Aorta (tissue), 5 donors: Measurements from ENCODE around the gene OR56B1. TPM values are rescaled to one million over a fixed set of nuclear protein-coding genes. Genes with fewer than 3 reads are reported as not detected.
"Not testable (repeated sequence)": the region's sequence is repeated elsewhere in the genome, so short reads cannot be mapped to it uniquely, and the experiment has no call there.

Source experiments
- ATAC-seq: fragments of 200-7000 bp; cut with Tn5 transposase; one replicate; pipeline ENCODE4 v1.9.1; 2022; ENCODE audit warnings: moderate library complexity; ENCODE audit not compliant: low FRiP score
- DNase-seq, 2 donors: peaks; one replicate each; pipeline ENCODE4 v3.0.0-alpha.2; 2020
- H3K27ac ChIP-seq, 2 donors: one replicate each; pipeline ENCODE4 v1.5.1; 2013; ENCODE audit warnings: low read length in 2 of 2, mild to moderate bottlenecking in 2 of 2, moderate library complexity in 2 of 2, control low read depth in 1 of 2, inconsistent platforms in 1 of 2, low read depth in 1 of 2
- H3K27me3 ChIP-seq, 2 donors: one replicate each; pipeline ENCODE4 v1.6.1; 2013; ENCODE audit warnings: control low read depth in 1 of 2, low read length in 1 of 2, mild to moderate bottlenecking in 1 of 2, moderate library complexity in 1 of 2; ENCODE audit not compliant: insufficient read depth in 2 of 2, control insufficient read depth in 1 of 2
- H3K36me3 ChIP-seq, 2 donors: one replicate each; pipeline ENCODE4 v1.6.1; 2013; ENCODE audit warnings: control low read depth in 1 of 2, low read length in 1 of 2, mild to moderate bottlenecking in 1 of 2; ENCODE audit not compliant: insufficient read depth in 2 of 2, control insufficient read depth in 1 of 2
- H3K4me1 ChIP-seq, 2 donors: one replicate each; pipeline ENCODE4 v1.6.1; 2013; ENCODE audit warnings: low read length in 2 of 2, control low read depth in 1 of 2, mild to moderate bottlenecking in 1 of 2, moderate library complexity in 1 of 2; ENCODE audit not compliant: insufficient read depth in 2 of 2, control insufficient read depth in 1 of 2
- H3K4me3 ChIP-seq, 2 donors: one replicate each; pipeline ENCODE4 v1.5.1; 2013; ENCODE audit warnings: low read length in 2 of 2, control low read depth in 1 of 2, mild to moderate bottlenecking in 1 of 2
- H3K9me3 ChIP-seq: one replicate; pipeline ENCODE4 v1.6.1; 2013; ENCODE audit warnings: mild to moderate bottlenecking, low read length; ENCODE audit not compliant: control insufficient read depth
- WGBS, 2 donors: extraction: QIAGEN DNeasy Blood & Tissue Kit; methylation state at CpG; one replicate each; pipeline ENCODE4 v1.1.7; 2013; 5-methylcytosine and 5-hydroxymethylcytosine counted together
- intact Hi-C, 2 donors: fragments of 100-400 bp; cut with DNase I; formaldehyde crosslinking; loops; one replicate each; pipeline versions ENCODE4 v1.14.2 to v1.15.0; 2022
- long read RNA-seq, 2 donors: library from polyadenylated mRNA; unstranded; transcript quantifications; one replicate each; pipeline ENCODE4 v2.0.0, GENCODE V29; 2020 to 2021
- polyA plus RNA-seq, 2 donors: library from polyadenylated mRNA; stranded (reverse); fragments of 200-250 nt; gene quantifications; one replicate each; pipeline ENCODE4 v1.2.3, GENCODE V29; 2013
- total RNA-seq, 2 donors: library from RNA; stranded (reverse); fragmentation: NEBNext Ultra II Directional; extraction: Animal tissue kit (Norgen Biotek cat#: 25700); gene quantifications; one replicate each; pipeline ENCODE4 v1.2.1, GENCODE V29; 2021
- donor health status: healthy with polysubstance abuse.
- donor health status: Bipolar disorder and iron deficiency.
- donor health status: DM: no; HTN: no; CAD: no.
- donor health status: DM: no; HTN: no; CAD: no.
- donor health status: DM: yes; HTN: yes; CAD: no.

The OR56B1 gene, protein sequence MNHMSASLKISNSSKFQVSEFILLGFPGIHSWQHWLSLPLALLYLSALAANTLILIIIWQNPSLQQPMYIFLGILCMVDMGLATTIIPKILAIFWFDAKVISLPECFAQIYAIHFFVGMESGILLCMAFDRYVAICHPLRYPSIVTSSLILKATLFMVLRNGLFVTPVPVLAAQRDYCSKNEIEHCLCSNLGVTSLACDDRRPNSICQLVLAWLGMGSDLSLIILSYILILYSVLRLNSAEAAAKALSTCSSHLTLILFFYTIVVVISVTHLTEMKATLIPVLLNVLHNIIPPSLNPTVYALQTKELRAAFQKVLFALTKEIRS
- total RNA-seq (under 1 TPM; 0.24 to 0.26 TPM), polyA plus RNA-seq (not detected)
- long read RNA-seq, donor 1: 0 reads
- long read RNA-seq, donor 2: 0 reads

DNA sequence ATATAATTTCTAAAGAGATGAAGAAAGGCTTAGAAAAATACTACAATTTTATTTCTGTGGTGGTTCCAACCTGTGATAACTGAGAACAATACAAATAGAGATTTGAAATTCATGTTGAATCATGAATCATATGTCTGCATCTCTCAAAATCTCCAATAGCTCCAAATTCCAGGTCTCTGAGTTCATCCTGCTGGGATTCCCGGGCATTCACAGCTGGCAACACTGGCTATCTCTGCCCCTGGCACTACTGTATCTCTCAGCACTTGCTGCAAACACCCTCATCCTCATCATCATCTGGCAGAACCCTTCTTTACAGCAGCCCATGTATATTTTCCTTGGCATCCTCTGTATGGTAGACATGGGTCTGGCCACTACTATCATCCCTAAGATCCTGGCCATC, at the start of gene OR56B1:
OR56B1 (plus strand) TSS at position 53 of the 400 bp plus-strand sequence; CDS start at position 122, 69 bp downstream.
- no peaks in the 10 kb centered on the region for H3K36me3 ChIP-seq
- WGBS, 2 donors: 43 to 53% methylated on average over 1 of the region's 1 CpG
- H3K4me1 ChIP-seq: no peaks in the 10 kb centered on the region
- no peak for ATAC-seq
- no peak within 1 kb of the TSS for H3K27ac ChIP-seq
- no peaks in the 10 kb centered on the region for H3K27me3 ChIP-seq
- intact Hi-C loops: no loop called here
- no peak within 1 kb of the TSS for H3K4me3 ChIP-seq
- peaks cover 3% of the 10 kb centered on the region for H3K9me3 ChIP-seq
- no peak for DNase-seq

DNA sequence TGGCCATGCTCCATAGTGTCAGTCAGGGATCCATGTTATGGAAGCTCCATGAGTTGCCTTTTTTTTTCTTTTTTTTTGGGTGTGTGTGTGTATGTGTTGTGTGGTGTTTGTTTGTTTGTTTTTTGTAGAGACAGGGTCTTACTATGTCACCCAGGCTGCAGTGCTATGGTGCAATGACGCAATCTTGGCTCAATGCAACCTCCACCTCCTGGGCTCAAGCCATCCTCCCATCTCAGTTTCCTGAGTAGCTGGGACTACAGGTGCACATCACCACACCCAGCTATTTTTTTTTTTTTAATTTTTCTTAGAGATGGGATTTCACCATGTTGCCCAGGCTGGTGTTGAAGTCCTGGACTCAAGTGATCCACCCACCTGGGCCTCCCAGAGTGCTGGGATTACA, 47.8 kb upstream of the OR56B1 start:
- ATAC-seq (no peak), DNase-seq (no peak)
- peak overlapping the region in 1 of 2 donors; percentile 36 for H3K27ac ChIP-seq
- no peaks in the 10 kb centered on the region for H3K36me3 ChIP-seq
- no peaks in the 10 kb centered on the region for H3K27me3 ChIP-seq
- no peak overlapping the region for H3K4me3 ChIP-seq
- peaks cover 0 to 4% of the 10 kb centered on the region in 2 donors for H3K4me1 ChIP-seq
- WGBS, 2 donors: 92 to 98% methylated on average over 1 of the region's 1 CpG
- intact Hi-C loops: loop anchor here in 1 of 2 donors (10.0 kb wide), 1 partner anchor 64 kb away; the partner anchor contains the start of gene TRIM34
- no peaks in the 10 kb centered on the region for H3K9me3 ChIP-seq

DNA sequence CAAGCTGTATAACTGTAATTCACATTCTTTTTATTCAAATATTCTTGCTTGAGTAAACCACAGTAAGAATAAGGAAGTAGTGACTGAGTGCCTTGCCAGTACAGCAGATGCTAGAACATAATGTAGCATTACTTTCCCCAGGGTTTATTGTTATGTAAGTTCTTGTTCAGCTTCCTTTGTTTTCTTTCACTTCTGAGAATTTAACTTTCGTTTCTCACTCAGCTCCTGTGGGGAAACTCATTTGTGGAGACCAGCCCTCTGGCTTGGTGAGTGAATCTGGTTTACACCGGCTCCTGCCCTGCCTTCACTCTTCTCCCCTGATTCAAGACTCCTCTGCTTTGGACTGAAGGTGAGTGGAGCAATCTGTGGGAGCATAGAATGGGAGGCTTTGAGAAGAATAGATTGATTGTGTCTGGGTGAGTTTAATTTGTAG, 46.7 kb upstream of the OR56B1 start, which contains the start of gene TRIM22:
TRIM22 (plus strand) TSS at position 240 of the 433 bp plus-strand sequence. CDS start 6,443 bp downstream, outside the sequence.
- peaks cover 0 to 4% of the 10 kb centered on the region in 2 donors for H3K4me1 ChIP-seq
- peak within 1 kb of the TSS; percentile 84 for H3K4me3 ChIP-seq
- no peaks in the 10 kb centered on the region for H3K27me3 ChIP-seq
- no peaks in the 10 kb centered on the region for H3K9me3 ChIP-seq
- ATAC-seq (peak; percentile 79), DNase-seq (peak in 1 of 2 donors; percentile 64)
- H3K36me3 ChIP-seq: peaks cover 0 to 3% of the 10 kb centered on the region in 2 donors
- H3K27ac ChIP-seq: peak within 1 kb of the TSS; percentile 94 to 98
- intact Hi-C loops: loop anchor here in 1 of 2 donors (10.0 kb wide), 1 partner anchor 65 kb away; the partner anchor contains the start of gene TRIM34
- WGBS, 2 donors: 0% methylated on average over 2 of the region's 2 CpGs

DNA sequence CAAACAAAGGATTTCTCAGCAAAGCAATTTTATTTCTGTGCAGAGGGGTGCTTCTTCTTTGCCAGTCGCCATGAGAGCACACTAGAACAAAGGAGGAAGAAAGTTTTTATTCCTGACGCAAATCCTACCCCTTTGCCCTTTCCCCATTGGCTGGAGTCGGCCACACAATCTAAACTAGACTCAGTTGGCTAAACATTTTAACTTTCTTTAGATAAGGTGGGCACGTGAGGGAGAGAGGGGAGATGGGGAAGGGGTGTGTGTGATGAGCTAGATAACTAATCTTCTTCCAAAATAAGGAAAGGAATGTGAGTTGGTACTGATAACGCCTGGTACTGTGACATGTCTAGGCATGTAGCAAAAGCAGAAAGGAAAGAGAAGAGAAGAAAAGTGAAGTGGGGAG, 46.0 kb upstream of the OR56B1 start:
- Histone ChIP-seq H3K4me3 (peak overlapping the region; percentile 84), H3K27me3 (no peaks in the 10 kb centered on the region), H3K9me3 (no peaks in the 10 kb centered on the region), H3K36me3 (peaks cover 0 to 3% of the 10 kb centered on the region in 2 donors), H3K4me1 (peaks cover 0 to 4% of the 10 kb centered on the region in 2 donors), H3K27ac (peak overlapping the region; percentile 94 to 98)
- DNase-seq: no peak
- ATAC-seq: peak; percentile 80
- WGBS, 2 donors: 1 to 6% methylated on average over 5 of the region's 5 CpGs
- intact Hi-C loops: loop anchor here in 1 of 2 donors (5.0 kb wide), 1 partner anchor 88 kb away; no protein-coding TSS in a partner anchor

DNA sequence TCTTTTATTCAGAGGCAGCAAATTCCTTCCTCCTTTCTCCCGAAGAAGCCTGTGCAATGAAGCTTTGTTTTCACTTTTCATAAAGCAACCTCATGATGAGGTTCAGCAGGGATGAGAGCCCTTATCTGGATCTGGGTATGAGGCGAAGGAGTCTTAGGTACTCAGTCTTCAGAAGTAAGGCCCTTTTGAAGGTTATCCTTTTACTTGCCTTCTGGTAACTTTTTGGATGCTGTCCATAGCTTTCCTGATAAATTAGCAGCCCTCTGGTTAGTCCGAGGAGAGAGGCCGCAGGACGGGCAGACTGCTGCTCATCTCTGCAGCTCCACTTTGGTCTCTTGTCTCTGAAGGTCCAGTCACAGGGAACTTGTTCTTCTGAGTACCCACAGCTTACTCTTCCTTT, 45.5 kb upstream of the OR56B1 start:
- H3K27me3 ChIP-seq: no peaks in the 10 kb centered on the region
- peak overlapping the region; percentile 61 to 82 for H3K27ac ChIP-seq
- peaks cover 0 to 4% of the 10 kb centered on the region in 2 donors for H3K4me1 ChIP-seq
- peak; percentile 69 for ATAC-seq
- H3K4me3 ChIP-seq: peak overlapping the region; percentile 84
- intact Hi-C loops: loop anchor here in 1 of 2 donors (5.0 kb wide), 1 partner anchor 88 kb away; no protein-coding TSS in a partner anchor
- peaks cover 0 to 3% of the 10 kb centered on the region in 2 donors for H3K36me3 ChIP-seq
- no peaks in the 10 kb centered on the region for H3K9me3 ChIP-seq
- no peak for DNase-seq
- WGBS, 2 donors: 6 to 7% methylated on average over 5 of the region's 5 CpGs

DNA sequence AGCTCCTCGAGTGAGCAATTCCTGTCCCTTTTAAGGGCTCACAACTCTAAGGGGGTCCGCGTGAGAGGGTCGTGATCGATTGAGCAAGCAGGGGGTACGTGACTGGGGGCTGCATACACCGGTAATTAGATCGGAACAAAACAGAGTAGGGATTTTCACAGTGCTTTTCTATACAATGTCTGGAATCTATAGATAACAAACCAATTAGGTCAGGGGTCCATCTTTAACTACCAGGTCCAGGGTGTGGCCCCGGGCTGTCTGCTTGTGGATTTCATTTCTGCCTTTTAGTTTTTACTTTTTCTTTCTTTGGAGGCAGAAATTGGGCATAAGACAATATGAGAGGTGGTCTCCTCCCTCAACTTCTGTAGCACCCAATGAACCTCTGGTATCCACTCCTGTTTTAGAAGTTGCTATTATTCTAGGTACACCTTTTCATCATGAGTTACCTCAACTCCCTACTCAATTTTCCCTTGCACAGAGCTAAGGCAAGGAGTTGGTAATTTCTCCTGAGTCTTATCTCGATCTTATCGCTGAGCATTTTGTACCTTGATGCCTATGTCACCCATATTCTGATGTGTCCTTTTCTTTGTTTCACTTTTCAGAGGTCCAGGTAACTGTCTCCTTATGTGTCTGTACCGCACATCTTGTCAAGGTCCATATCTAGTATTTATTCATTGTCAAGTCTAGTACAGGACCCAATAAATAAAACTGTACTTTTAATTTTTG, 44.8 kb upstream of the OR56B1 start:
- 62 to 69% methylated on average over 12 of the region's 12 CpGs for WGBS, 2 donors
- not testable (repeated sequence) for H3K4me1 ChIP-seq, DNase-seq, H3K36me3 ChIP-seq, ATAC-seq, H3K9me3 ChIP-seq, H3K27me3 ChIP-seq
- Histone ChIP-seq H3K4me3 (peak overlapping the region in 1 of 2 donors; percentile 84), H3K27ac (peak overlapping the region; percentile 61 to 82)
- intact Hi-C loops: loop anchor here in 1 of 2 donors (5.0 kb wide), 1 partner anchor 89 kb away; no protein-coding TSS in a partner anchor

DNA sequence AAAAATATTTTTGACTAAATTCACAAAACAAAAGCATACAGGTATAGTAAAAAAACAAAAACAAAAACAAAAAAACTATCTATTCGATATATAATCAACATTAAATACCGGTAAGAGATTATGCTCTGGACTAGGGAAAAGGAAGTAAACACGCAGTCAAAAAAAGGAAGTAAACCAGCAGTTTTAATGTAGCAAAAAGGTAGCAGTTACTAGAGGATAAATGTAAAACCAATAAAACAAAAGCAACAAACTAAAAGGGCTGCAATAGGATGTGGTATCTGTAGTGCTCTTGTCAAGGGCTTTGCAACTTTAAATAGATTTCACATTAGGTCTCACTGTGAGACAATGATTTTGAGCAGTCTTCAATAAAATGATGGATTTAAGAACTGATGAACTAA, 44.3 kb upstream of the OR56B1 start:
- ATAC-seq: no peak
- Histone ChIP-seq H3K9me3 (no peaks in the 10 kb centered on the region), H3K27me3 (no peaks in the 10 kb centered on the region), H3K4me3 (no peak overlapping the region), H3K4me1 (peaks cover 0 to 4% of the 10 kb centered on the region in 2 donors), H3K27ac (no peak overlapping the region), H3K36me3 (peaks cover 3 to 8% of the 10 kb centered on the region in 2 donors)
- intact Hi-C loops: loop anchor here in 1 of 2 donors (5.0 kb wide), 1 partner anchor 90 kb away; no protein-coding TSS in a partner anchor
- no peak for DNase-seq
- 89 to 91% methylated on average over 3 of the region's 3 CpGs for WGBS, 2 donors

DNA sequence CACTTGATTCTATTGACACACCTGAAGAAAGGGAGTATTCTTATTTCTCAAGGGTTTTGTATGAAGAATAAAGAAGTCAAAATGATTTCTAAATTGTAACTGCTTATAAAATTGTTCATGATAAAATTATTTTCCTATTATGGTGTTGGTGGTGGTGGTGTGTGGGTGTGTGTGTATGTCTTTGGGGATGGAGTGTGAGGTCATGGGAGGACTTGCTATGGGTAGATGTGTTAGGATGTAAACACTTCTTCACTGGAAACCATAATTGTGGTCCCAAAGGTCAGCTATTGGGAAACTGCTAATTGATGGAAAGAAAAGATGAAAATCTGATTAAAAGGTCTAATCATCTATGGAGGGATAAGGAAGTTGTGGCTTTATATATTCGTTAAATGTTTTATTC, 41.6 kb upstream of the OR56B1 start:
- intact Hi-C loops: loop anchor here in 1 of 2 donors (5.0 kb wide), 1 partner anchor 92 kb away; no protein-coding TSS in a partner anchor

More for the DNA sequence above, 41.6 kb upstream of the OR56B1 start:
- ATAC-seq (no peak), DNase-seq (no peak)
- Histone ChIP-seq H3K27ac (no peak overlapping the region), H3K36me3 (peaks cover 6 to 17% of the 10 kb centered on the region in 2 donors), H3K9me3 (no peaks in the 10 kb centered on the region), H3K27me3 (no peaks in the 10 kb centered on the region), H3K4me1 (peaks cover 0 to 4% of the 10 kb centered on the region in 2 donors), H3K4me3 (no peak overlapping the region)
- WGBS, 2 donors: 94 to 95% methylated on average over 1 of the region's 1 CpG
